Measurements from ENCODE around the gene CD81. TPM values are rescaled to one million over a fixed set of nuclear protein-coding genes. Genes with fewer than 3 reads are reported as not detected.

Gene CD81
- total and polyA plus RNA-seq, 10 of the 15 experiments (the other 5 are each of a cell fraction or from before 2014, with no cell fraction given): 2.0 to 145 (median 57.2) TPM

- Histone ChIP-seq H4K20me1 (ENCODE audit: control insufficient read depth, insufficient read depth) (no peaks in the 10 kb centered on the region), H3K4me2 (ENCODE audit: control insufficient read depth, insufficient read depth) (peak within 1 kb of the TSS; percentile 32; the same call in 1 of the 2 replicates), H3K9ac (ENCODE audit: control insufficient read depth, insufficient read depth, low read length) (no peak within 1 kb of the TSS), H3K79me2 (ENCODE audit: control insufficient read depth, insufficient read depth, low read length) (no peaks in the 10 kb centered on the region), H3K36me3 (ENCODE audit: control insufficient read depth in 2 of 2, insufficient read depth in 2 of 2, low read length in 1 of 2) (no peaks in the 10 kb centered on the region), H3K27me3 (replicated peaks in 1 of 2; ENCODE audit: control insufficient read depth in 2 of 2, insufficient read depth in 2 of 2, low read length in 1 of 2) (peaks cover 2 to 7% of the 10 kb centered on the region in 2 experiments; a peak in 3 of 4 replicates), H2AFZ (ENCODE audit: control insufficient read depth, low read depth, low read length) (no peak within 1 kb of the TSS), H3K4me1 (ENCODE audit: control insufficient read depth, insufficient read depth, low read length) (no peaks in the 10 kb centered on the region), H3K4me3 (no peak within 1 kb of the TSS), H3K9me3 (replicated peaks; ENCODE audit: control insufficient read depth, insufficient read depth, low read length) (no peaks in the 10 kb centered on the region), H3K27ac (ENCODE audit: control insufficient read depth, insufficient read depth) (no peak within 1 kb of the TSS)
- FAIRE-seq (no peak), ATAC-seq (peak; percentile 37; the same call in 2 of the 3 replicates), DNase-seq (ENCODE audit: low read depth, low spot score) (no peak)
- CTCF ChIA-PET: no interaction called here
- no TSS peak for BruUV-seq (replicated peaks)
- RAD21 ChIA-PET (ENCODE audit: unreplicated experiment): no interaction called here
- in situ Hi-C loops (cut with MboI) (no loop called here), intact Hi-C loops (cut with micrococcal nuclease; ENCODE audit: unreplicated experiment) (no loop called here)
- POLR2A ChIA-PET: no interaction called here
- TF ChIP-seq SREBF2 (IDR thresholded peaks at IDR 0.05; ENCODE audit: low read length) (no peak), SUPT20H (IDR thresholded peaks at IDR 0.05; ENCODE audit: borderline replicate concordance, control insufficient read depth, low read depth, low read length) (no peak), NRF1 (conservative IDR thresholded peaks at IDR 0.05; ENCODE audit: low read depth, low read length) (no peak), FOXM1 (IDR thresholded peaks at IDR 0.05; ENCODE audit: low read depth, low read length) (no peak), NR2C1 (IDR thresholded peaks at IDR 0.05) (no peak), ZZZ3 (IDR thresholded peaks at IDR 0.05; ENCODE audit: control insufficient read depth, insufficient read length, low read depth) (no peak), CBX3 (IDR thresholded peaks at IDR 0.05; ENCODE audit: borderline replicate concordance, low read depth) (no peak), JUNB (IDR thresholded peaks at IDR 0.05) (no peak), PBX3 (IDR thresholded peaks at IDR 0.05; ENCODE audit: insufficient replicate concordance, low read depth, low read length) (no peak), SKIL (IDR thresholded peaks at IDR 0.05; ENCODE audit: low read depth, poor library complexity, severe bottlenecking) (no peak), SPI1 (IDR thresholded peaks at IDR 0.05; ENCODE audit: borderline replicate concordance, insufficient read depth, low read depth, low read length) (no peak), MXI1 (IDR thresholded peaks at IDR 0.05; ENCODE audit: low read depth, low read length) (no peak), MEF2B (IDR thresholded peaks at IDR 0.05; ENCODE audit: partially characterized antibody, poor library complexity, severe bottlenecking) (no peak), HCFC1 (IDR thresholded peaks at IDR 0.05; ENCODE audit: low read length) (no peak), PKNOX1 (IDR thresholded peaks at IDR 0.05) (no peak), CHD1 (IDR thresholded peaks at IDR 0.05; ENCODE audit: low read depth, low read length) (no peak), RELA (IDR thresholded peaks at IDR 0.05; ENCODE audit: borderline replicate concordance, partially characterized antibody) (no peak), STAT3 (IDR thresholded peaks at IDR 0.05; ENCODE audit: low read depth, low read length) (no peak), MEF2A (IDR thresholded peaks at IDR 0.05; ENCODE audit: insufficient read depth, low read depth, low read length) (no peak)
- SMC1A ChIA-PET (ENCODE audit: uncharacterized antibody, unreplicated experiment): no interaction called here
- WGBS (ENCODE audit: insufficient coverage, insufficient replicate concordance, low lambda C conversion rate, missing lambda C conversion rate): 9% methylated on average over 37 of the region's 116 CpGs
Observed at GRCh38 chr11:2444821-2445745, 68.0 kb downstream of the CD81 start, which contains the start of gene KCNQ1. TSS of gene KCNQ1 (plus strand) at chr11:2445008. CDS start at chr11:2445099, 91 bp downstream.

Data from GM12878 (cell line).